ENCODE data around the gene MAPK7.
A peak's percentile ranks its signal among the peaks of the same experiment; 100 is the strongest.

Gene MAPK7

DNA sequence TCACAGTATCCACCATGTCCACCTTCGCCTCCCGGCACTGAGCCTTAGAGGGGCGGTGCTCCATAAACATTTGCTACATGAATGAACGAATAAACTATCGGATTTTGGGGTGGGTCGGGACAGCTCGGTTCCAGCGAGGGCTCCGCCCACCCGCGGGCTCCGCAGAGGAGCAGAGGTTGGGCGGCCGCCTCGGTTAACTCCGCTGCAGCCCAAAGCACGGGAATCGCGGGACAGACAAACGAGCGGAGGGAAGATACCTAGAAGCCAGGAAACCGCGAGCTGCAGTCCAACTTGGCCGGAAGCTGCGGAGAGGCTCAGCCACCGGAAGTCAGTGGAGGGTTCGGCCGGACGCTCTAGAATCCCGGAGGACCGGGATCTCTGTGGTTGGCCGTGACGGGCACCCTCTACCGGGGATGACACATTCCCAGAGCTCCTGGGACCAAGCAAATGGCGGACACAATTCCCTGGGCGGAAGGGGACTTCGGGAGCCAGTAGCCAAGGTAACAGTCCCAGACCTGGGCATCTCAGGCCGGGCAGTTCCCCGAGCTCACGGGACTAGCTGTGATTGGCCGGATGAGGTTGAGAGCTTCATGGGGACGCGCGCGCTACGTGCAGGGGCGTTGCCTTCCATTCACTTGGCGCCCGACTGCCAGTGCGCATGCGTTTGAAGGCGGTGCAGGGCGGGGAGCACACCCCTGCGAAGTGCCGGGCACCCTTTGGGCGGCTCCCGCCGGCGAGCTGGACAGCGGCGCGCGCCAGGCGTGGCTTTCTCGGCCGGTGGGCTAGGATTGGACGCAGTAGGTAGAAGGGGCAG lies 489 bp upstream of the MAPK7 start:
- no peaks in the 10 kb centered on the region for H3K27me3 Mint-ChIP-seq
- peak overlapping the region; percentile 97 for H3K27ac Mint-ChIP-seq

DNA sequence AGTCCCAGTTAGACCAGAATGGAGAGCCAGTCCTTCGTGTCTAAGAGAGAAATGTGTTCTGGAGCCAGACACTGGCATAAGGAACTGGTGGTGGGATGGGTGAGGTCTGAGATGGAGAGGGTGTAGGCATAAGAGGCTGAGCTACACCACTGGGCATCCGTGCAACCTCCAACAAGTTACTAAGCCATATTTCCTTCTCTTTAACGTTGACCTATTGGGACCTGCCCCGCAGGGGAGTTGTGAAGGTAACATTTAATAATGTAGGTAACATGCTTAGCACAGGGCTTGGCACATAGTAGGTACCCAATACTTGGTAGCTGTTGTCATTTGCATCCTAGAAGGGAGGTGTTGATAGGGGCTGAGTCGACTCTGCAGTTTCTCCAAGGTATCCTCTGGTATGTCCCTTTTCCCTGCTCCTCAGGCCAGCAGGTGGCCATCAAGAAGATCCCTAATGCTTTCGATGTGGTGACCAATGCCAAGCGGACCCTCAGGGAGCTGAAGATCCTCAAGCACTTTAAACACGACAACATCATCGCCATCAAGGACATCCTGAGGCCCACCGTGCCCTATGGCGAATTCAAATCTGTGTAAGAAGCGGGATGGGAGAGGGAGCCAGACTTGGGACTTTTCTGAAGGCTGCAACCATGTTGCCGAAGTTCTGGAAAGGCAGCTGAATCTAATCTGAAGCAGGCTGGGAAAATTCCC lies 1.2 kb downstream of the MAPK7 start:
- Mint-ChIP-seq H3K4me1 (peaks cover 31% of the 10 kb centered on the region), H3K27ac (no peak overlapping the region), H3K27me3 (no peaks in the 10 kb centered on the region), H3K9me3 (no peaks in the 10 kb centered on the region), H3K4me3 (peak overlapping the region; percentile 99), H3K36me3 (peaks cover 35% of the 10 kb centered on the region)
- ATAC-seq, result no peak

More for the DNA sequence above, 489 bp upstream of the MAPK7 start:
- peak; percentile 98 for ATAC-seq
- Mint-ChIP-seq H3K4me1 (peaks cover 35% of the 10 kb centered on the region), H3K9me3 (no peaks in the 10 kb centered on the region), H3K36me3 (peaks cover 23% of the 10 kb centered on the region), H3K4me3 (peak overlapping the region; percentile 99)

DNA sequence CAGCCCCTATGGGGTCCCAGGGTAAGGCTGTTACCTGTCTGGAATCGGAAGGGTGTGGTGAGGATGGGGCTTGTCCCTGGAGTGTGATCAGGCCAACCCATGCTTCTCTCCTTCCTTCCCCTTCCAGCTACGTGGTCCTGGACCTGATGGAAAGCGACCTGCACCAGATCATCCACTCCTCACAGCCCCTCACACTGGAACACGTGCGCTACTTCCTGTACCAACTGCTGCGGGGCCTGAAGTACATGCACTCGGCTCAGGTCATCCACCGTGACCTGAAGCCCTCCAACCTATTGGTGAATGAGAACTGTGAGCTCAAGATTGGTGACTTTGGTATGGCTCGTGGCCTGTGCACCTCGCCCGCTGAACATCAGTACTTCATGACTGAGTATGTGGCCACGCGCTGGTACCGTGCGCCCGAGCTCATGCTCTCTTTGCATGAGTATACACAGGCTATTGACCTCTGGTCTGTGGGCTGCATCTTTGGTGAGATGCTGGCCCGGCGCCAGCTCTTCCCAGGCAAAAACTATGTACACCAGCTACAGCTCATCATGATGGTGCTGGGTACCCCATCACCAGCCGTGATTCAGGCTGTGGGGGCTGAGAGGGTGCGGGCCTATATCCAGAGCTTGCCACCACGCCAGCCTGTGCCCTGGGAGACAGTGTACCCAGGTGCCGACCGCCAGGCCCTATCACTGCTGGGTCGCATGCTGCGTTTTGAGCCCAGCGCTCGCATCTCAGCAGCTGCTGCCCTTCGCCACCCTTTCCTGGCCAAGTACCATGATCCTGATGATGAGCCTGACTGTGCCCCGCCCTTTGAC lies 2.4 kb downstream of the MAPK7 start:
- Mint-ChIP-seq H3K4me3 (no peak overlapping the region), H3K36me3 (peaks cover 43% of the 10 kb centered on the region), H3K27me3 (no peaks in the 10 kb centered on the region), H3K9me3 (no peaks in the 10 kb centered on the region), H3K4me1 (peaks cover 30% of the 10 kb centered on the region), H3K27ac (no peak overlapping the region)
- ATAC-seq, result no peak

DNA sequence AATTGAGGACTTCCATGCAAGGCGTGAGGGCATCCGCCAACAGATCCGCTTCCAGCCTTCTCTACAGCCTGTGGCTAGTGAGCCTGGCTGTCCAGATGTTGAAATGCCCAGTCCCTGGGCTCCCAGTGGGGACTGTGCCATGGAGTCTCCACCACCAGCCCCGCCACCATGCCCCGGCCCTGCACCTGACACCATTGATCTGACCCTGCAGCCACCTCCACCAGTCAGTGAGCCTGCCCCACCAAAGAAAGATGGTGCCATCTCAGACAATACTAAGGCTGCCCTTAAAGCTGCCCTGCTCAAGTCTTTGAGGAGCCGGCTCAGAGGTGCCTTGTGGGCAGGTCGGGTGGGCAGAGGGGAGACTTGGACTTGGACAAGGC lies 3.1 kb downstream of the MAPK7 start:
- no peak overlapping the region for H3K27ac Mint-ChIP-seq
- no peak overlapping the region for H3K4me3 Mint-ChIP-seq

DNA sequence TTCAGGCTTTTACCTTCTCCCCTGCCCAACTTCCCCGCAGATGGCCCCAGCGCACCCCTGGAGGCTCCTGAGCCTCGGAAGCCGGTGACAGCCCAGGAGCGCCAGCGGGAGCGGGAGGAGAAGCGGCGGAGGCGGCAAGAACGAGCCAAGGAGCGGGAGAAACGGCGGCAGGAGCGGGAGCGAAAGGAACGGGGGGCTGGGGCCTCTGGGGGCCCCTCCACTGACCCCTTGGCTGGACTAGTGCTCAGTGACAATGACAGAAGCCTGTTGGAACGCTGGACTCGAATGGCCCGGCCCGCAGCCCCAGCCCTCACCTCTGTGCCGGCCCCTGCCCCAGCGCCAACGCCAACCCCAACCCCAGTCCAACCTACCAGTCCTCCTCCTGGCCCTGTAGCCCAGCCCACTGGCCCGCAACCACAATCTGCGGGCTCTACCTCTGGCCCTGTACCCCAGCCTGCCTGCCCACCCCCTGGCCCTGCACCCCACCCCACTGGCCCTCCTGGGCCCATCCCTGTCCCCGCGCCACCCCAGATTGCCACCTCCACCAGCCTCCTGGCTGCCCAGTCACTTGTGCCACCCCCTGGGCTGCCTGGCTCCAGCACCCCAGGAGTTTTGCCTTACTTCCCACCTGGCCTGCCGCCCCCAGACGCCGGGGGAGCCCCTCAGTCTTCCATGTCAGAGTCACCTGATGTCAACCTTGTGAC lies 3.6 kb downstream of the MAPK7 start:
- Mint-ChIP-seq H3K27me3 (peaks cover 7% of the 10 kb centered on the region), H3K27ac (no peak overlapping the region), H3K4me3 (no peak overlapping the region), H3K4me1 (peaks cover 22% of the 10 kb centered on the region), H3K9me3 (no peaks in the 10 kb centered on the region), H3K36me3 (peaks cover 43% of the 10 kb centered on the region)
- no peak for ATAC-seq

More for the DNA sequence above, 3.1 kb downstream of the MAPK7 start:
- no peaks in the 10 kb centered on the region for H3K9me3 Mint-ChIP-seq
- H3K36me3 Mint-ChIP-seq, result peaks cover 43% of the 10 kb centered on the region
- H3K27me3 Mint-ChIP-seq, result peaks cover 3% of the 10 kb centered on the region
- H3K4me1 Mint-ChIP-seq, result peaks cover 26% of the 10 kb centered on the region
- ATAC-seq, result no peak

DNA sequence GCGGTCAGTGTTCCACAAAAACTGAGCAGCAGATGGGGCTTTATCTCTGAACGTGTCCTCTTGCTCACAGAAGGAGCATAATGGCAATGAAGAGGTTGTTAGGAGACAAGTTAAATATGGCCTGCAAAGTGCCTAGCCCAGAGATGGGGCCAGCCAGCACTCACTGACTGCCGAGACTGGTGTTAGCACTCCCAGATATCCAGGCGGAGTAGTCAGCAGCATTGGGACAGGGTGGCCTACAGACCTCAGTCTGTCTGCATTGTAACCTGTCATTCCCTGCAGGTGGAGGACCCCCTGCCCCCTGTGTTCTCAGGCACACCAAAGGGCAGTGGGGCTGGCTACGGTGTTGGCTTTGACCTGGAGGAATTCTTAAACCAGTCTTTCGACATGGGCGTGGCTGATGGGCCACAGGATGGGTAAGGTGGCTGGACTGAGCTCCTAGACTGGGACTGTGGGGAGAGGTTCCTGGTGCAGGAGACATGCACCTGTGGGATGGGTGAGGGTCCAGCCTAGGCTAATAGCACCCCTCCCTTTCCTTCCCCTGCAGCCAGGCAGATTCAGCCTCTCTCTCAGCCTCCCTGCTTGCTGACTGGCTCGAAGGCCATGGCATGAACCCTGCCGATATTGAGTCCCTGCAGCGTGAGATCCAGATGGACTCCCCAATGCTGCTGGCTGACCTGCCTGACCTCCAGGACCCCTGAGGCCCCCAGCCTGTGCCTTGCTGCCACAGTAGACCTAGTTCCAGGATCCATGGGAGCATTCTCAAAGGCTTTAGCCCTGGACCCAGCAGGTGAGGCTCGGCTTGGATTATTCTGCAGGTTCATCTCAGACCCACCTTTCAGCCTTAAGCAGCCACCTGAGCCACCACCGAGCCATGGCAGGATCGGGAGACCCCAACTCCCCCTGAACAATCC lies 4.5 kb downstream of the MAPK7 start:
- Mint-ChIP-seq H3K4me1 (peaks cover 18% of the 10 kb centered on the region), H3K36me3 (peaks cover 43% of the 10 kb centered on the region), H3K4me3 (no peak overlapping the region), H3K9me3 (no peaks in the 10 kb centered on the region), H3K27me3 (peaks cover 12% of the 10 kb centered on the region), H3K27ac (no peak overlapping the region)
- ATAC-seq, result no peak

- Mint-ChIP-seq H3K4me3 (no peak overlapping the region), H3K4me1 (peaks cover 16% of the 10 kb centered on the region), H3K27me3 (peaks cover 17% of the 10 kb centered on the region), H3K9me3 (no peaks in the 10 kb centered on the region), H3K36me3 (peaks cover 43% of the 10 kb centered on the region), H3K27ac (no peak overlapping the region)
- no peak for ATAC-seq
These were observed 5.6 kb downstream of the MAPK7 start for GRCh38 chr17:19383681-19384470.

GRCh38 chr17:19384723-19385391 lies 6.6 kb downstream of the MAPK7 start:
- Mint-ChIP-seq H3K9me3 (no peaks in the 10 kb centered on the region), H3K27ac (no peak overlapping the region), H3K4me1 (peaks cover 6% of the 10 kb centered on the region), H3K36me3 (peaks cover 43% of the 10 kb centered on the region), H3K4me3 (no peak overlapping the region), H3K27me3 (peaks cover 17% of the 10 kb centered on the region)
- ATAC-seq, result no peak

DNA sequence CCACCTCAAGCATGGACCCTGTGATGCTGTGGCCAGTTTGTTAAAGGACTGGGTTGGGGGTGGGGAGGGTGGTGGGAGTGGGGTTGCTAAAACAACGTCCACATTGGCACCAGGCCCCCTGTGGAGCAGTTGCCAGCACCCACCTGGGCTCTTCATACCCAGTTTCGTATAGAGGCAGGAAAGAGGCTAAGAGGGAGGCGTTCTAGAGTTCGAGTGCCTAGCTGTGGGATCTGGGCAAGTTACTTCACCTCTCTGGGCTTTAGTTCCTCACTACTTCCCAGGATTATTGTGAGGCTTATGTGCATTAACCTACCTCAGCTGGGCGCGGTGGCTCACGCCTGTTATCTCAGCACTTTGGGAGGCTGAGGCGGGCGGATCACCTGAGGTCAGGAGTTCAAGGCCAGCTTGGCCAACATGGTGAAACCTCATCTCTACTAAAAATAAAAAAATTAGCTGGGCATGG lies 7.3 kb downstream of the MAPK7 start:
- peaks cover 6% of the 10 kb centered on the region for H3K4me1 Mint-ChIP-seq
- H3K27me3 Mint-ChIP-seq, result peaks cover 17% of the 10 kb centered on the region
- H3K9me3 Mint-ChIP-seq, result no peaks in the 10 kb centered on the region
- no peak overlapping the region for H3K27ac Mint-ChIP-seq
- H3K4me3 Mint-ChIP-seq, result no peak overlapping the region
- no peak for ATAC-seq
- peaks cover 40% of the 10 kb centered on the region for H3K36me3 Mint-ChIP-seq

DNA sequence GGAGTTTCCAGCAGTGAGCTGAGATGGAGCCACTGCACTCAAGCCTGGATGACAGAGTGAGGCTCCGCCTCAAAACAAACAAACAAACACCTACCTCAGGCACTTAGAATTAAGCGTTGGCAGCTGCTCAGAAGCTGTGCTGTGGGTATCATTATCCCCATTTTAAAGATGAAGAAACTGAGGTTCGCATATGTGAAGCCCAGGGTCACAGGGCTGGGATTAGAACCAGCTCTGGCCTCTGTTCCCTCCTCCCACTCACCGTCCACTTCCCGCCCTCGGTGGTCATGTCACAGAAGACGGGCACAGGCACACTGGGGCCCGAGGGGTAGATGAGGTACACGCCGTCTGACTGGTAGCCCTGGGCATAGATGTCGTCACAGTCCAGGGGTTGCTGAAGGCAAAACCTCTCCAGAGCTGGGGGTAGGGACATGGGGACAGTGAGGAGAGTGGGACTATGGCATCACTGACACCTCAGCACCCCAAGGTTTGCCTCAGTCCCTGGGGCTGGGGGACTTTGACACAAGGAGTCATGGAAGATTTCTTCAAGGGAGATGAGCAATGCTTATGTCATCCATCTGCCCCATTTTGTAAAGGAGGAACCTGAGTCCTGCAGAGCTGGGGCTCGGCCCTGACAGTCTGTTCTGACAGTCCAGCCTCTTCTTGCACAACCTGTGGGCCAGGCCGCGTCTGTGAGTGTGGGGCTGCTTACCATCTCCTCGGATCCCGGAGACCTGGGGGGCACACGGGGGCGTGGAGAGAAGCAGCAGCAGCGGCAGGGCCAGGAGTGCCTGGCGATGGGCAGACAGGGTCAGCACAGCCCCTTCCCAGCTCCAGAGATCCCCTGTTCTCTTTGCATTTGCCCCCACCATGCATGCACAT lies 8.0 kb downstream of the MAPK7 start:
- H3K4me3 Mint-ChIP-seq, result no peak overlapping the region
- H3K36me3 Mint-ChIP-seq, result peaks cover 32% of the 10 kb centered on the region
- ATAC-seq, result no peak
- H3K9me3 Mint-ChIP-seq, result no peaks in the 10 kb centered on the region
- H3K4me1 Mint-ChIP-seq, result peaks cover 6% of the 10 kb centered on the region
- H3K27me3 Mint-ChIP-seq, result peaks cover 17% of the 10 kb centered on the region
- H3K27ac Mint-ChIP-seq, result no peak overlapping the region

DNA sequence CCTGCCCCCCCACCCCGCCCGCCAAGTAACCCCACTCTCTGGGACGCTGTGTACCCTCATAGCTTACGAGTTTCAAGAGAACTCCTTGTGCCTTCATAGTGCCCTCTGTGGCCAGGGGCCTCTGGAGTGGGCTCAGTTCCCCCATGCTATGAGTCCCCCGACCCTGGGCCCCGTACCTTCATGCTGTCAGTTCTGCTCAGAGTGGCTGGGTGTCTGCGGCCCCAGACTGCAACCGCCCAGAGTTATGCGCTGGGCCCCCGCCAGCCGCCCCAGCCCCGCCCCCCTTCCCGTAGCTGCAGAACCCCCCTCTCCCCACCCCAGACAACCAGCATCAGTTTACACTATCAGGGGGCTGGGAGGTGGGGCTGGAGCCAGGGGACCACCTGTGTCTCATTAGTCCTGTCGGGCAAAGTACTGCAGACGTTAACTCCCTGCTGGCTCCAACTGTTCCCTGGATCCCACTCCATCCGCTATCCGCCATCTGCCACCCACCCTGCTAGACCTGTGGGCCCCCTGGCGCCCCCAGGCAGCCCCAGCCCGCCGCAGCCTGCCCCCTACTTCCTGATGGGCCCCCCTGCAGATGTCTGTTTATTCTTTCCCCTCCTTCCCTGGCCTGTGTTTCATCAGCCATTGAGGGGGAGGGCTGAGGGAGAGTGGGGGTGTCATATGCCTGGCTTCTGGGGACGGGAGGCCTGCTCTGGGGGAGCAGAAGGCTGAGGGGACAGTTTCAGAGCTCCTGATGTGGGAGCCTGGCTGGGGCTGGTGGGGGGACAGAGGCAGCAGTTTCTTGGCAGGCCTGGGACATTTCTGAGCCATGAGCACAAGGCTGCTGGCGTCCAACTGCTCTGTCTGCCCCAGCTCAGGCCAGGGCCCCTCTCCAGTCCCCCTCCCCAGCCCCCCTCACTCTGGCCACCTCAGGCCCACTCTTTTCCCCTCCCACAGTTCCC lies 8.9 kb downstream of the MAPK7 start, which contains the start of gene MFAP4:
TSS of gene MFAP4 (minus strand) at position 217 of the 947 bp plus-strand sequence. CDS start at position 182, 35 bp downstream.
- Mint-ChIP-seq H3K9me3 (no peaks in the 10 kb centered on the region), H3K27ac (no peak within 1 kb of the TSS), H3K4me3 (no peak within 1 kb of the TSS), H3K27me3 (peaks cover 17% of the 10 kb centered on the region), H3K4me1 (peaks cover 6% of the 10 kb centered on the region), H3K36me3 (peaks cover 23% of the 10 kb centered on the region)
- no peak for ATAC-seq

All from stimulated activated memory B cell treated with anti-CD40 and anti-IgM and Interleukin-4, amounts not matched to agents 10 μg/mL and 1 μg/mL and 100 μg/mL, for 72 hours (primary cell).